NCI-H524 (cell line): ENCODE measurements around the gene LMO1.

Experiments
- DNase-seq, 2 experiments: peaks; one replicate each; lab custom pipeline; 2025; lab: John Stamatoyannopoulos, UW

LMO1 gene

DNA sequence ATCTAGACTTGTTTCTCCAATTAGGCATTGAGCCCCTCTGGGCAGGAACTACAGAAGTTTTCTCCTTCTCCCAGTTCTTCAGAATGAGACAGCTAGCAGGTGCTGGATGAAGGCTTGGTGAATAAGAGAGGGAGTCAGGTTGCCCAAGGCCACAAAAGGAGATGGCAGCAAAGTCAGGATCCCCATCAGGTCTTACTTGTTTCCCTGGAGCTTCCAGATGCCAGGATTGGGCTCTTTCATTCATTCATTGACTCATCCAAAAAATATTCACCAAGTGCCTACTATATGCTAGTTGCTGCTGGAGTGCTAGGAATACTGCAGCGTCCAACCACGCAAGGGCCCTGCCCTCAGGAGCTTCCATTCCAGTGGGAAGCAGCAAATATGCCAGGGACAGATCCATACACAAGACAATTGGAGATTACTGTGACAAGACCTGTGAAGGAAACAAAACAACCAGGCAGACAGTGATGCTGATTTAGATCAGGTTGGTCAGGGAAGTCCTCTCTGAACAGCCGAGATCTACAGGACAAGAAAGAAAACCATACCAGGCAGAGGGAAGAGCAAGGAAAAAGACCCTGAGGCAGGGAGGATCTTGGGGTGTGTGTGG, 24.6 kb upstream of the LMO1 start:
- DNase-seq = no peak

DNA sequence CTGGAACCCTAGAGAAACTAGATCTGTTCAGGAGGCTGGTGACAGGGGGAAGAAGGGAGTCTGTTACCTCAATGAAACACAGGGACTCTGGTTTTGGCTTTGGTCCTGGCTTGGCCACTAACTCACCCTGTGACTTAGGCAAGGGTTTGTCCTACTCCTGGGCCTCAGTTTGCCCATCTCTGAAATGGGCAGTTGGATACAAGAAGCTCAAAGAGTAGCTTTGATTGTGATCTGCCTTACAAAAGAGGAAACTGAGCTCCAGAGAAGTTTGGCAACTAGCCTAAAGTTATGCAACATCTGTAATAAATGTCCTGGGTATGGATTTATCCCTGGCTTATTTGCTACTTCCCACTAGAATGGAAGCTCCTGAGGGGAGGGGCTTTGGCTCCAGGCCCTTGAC, 24.0 kb upstream of the LMO1 start:
- no peak for DNase-seq

DNA sequence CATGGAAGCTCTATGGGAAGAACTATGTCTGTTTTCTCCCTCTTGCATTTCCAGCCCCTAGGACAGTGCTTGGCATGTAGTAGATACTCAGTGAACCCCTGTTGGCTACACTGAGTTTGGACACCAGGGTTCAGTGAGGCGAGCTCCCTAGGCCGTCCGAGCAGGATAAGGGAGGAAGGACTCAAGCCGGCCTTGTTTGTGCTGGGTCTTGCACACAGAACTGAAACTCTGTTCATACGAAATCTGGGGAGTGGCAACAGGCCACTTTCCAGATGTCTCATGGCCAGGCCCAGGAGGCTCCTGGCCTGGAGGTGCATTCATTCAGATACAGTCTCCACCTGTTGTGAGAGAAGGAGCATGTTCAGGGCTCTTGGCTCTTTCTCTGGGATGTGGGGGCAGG, 23.6 kb upstream of the LMO1 start:
- no peak for DNase-seq

DNA sequence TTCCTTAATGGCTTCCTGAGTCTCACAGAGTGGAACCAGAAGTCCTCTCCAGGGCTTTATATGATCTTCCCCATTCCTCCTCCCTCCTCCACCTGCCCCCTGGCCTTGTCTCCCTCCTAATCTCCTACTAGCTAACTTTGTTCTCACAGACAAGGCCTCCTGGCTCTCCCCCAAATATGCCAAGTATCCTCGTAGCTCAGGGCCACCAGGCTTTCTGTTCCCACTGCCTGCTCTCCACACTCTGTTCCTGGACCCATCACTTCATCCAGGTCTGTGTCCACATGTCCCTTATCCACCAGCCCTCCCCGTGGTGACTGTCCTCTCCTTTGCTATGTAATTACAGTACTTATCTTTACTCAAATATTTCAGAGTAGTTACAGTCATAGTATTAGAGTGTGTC, 23.2 kb upstream of the LMO1 start:
- DNase-seq = peak in 1 of 2 experiments; percentile 23

DNA sequence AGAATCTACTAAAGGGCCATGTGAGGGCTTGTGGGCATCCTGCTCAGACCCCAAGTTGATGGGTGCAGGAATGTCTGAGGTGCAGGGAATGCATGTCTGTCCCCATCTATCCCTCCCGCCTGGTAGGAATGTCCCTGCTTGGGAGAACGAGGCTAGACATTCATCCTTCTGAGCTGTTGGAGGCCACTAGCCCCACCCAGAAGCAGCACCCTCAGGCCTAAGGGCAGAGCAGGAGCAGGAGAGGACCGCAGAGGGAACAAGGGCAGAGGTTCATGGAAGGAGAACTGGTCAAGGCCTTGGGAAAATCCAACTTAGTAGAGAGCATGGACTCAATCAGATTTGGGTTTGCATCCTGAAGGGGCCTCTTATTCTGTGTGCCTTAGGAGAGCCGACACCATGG, 22.1 kb upstream of the LMO1 start:
- no peak for DNase-seq

DNA sequence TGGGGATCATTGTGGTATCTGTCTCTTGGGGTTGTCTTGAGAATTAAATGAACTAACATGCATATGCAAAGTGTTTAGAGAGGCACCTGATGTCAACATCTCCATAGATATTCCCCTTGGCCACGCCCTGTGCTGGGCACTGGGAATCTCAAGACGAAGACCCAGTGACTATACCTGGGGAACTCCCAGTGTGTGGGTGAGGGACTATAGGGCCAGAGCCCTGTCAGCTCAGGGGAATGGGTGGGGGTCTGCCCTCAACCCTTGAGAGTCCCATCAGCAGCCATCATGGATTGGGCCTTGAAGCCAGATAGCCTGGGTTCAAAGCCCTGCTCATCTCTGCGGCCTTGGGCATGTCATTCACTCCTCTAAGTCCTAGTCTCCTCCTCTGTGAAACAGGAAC, 21.6 kb upstream of the LMO1 start:
- no peak for DNase-seq

DNA sequence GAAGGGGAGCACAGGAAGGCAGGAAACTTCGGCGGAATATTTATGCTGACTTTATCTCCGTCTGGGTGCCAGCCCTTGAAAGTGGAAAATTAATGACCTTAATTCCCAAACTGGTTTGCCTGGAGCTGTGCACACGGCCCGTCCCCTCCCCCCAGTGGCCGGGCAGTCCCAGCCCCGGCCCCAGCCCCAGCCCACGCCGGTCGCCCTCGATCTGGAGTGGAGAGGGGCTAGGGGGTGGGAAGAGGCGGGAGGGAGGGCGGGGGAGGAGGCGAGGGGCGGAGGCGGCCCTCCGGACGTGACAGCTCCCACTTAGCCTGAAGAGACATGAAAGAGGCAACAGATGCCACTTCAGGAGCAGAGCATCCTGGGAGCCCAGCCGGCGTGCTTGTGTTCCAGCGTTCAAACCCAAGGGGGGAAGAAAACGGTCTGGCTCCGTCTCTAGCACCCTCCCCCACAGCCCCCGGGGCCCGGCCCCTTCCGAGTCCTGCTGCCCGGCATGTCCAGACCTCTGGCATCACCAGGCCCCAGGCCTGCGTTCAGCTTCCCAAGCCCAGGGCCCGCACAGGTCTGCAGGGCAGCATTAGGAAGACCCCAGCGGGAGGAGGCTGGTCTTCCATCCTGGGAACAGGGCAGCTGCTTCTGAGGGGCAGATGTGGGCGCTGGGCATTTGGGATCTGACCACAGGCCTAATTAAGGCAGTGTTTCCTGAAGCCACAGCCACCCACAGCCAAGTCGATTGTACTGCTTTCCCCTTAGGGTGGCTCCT, 20.0 kb upstream of the LMO1 start:
- peak; percentile 97 to 98 for DNase-seq

DNA sequence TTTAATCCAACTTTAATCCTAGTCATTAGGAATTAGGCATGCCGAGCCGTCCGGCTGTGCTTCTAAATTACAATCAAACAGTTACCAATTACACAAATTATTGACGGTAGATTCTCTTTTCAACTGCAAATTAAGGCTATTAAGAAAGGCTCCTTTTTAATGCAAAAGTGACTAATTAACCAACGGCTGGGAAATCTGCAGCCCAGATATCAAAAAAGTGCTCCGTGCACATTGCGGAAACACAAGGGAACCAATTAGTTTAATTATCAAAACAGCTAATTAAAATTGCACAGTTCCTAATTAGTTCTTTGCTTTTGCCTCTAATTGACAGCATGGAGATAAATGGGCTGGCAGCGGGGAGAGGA, 19.4 kb upstream of the LMO1 start:
- DNase-seq = no peak

DNA sequence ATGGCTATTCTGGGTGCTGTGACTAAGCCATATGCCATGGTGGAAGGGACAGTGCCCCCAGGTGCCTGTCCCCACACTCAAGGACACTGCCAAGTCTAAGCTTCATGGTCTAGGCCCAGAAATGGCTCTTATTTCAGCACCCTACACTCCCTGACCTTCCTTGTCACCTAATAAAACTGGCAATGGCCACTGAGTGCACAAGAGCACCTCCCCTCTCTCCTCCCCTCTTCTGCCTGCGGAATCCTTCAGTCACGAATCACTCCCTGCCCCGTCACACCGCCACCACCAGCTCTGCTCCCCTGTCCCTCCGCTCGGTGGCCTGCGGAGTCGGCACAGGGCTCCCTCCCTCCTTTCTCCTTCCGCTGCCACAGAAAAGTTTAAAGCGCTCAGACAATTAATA, 19.0 kb upstream of the LMO1 start:
- peak; percentile 65 to 68 for DNase-seq

DNA sequence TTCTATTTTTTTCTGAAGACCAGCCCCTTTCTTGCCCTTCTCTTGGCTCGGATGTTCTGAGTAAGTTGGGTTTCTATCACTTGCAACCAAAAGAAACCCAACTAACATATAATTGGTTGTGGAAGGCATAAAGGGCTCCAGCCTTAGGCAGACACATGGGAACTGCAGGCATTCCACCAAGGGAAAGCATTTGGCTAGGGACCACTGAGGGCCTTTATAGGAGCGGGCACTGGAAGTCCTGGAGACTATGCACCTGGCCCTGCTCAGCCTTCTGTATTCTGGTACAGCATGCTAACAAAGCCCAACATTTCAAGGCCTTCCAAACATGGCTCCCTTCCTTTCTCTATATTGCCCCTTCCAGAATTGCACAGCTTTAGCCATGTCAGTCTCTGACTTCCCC, 17.6 kb upstream of the LMO1 start:
- no peak for DNase-seq

DNA sequence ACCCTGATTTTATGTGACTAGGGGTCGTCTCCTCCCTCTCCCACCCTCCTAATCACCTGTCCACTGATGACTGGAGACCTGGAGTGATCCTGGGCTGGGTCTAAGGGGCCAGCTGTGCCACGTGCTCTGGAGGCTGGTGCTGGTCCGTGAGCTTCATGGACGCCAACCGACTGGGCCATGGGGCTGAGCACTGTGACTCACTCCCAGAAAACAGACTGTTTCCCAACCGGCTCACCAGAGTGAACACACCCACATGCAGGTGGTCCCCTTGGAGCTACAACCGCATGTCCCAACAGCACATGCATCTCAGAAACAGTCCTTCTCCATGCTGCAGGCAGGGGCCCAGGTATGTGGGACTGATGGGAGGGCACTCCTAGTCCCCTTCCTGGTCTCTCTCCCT, 14.0 kb upstream of the LMO1 start:
- DNase-seq = no peak

DNA sequence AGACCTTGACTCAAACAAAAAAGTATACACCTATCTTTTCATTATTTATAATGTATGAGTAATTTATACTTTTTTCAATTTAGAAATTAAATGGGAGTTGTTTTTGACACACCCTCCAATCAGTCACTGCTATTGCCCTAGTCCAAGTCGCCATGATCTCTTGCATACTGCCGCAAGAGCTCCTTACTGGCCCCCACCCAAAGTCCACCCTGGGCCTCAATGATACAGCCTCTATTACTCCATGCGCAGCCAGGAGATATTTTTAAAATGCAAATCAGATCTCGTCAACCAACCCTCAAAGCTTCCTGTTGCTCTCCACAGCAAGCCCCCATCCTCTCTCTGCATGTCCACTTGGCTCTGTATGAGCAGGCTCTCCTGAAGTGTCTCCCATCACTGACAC, 12.8 kb upstream of the LMO1 start:
- no peak for DNase-seq

DNA sequence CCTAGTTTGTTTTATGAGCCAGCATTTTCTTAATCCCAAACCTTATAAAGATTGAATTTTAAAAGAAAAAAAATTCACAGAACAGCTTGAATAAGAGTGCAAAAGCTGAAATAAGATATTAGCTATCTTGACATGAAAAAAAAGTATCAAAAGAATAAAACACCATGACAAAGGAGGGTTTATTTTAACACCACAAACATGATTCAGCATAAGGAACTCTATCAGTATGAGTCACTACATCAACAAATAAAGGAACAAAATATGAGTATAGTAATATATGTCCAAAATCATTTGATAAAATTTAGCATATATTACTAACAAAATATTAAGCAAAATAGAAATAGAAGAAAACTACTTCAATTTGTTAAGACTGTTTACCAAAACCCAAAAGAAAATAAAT, 9.6 kb upstream of the LMO1 start:
- no peak for DNase-seq

DNA sequence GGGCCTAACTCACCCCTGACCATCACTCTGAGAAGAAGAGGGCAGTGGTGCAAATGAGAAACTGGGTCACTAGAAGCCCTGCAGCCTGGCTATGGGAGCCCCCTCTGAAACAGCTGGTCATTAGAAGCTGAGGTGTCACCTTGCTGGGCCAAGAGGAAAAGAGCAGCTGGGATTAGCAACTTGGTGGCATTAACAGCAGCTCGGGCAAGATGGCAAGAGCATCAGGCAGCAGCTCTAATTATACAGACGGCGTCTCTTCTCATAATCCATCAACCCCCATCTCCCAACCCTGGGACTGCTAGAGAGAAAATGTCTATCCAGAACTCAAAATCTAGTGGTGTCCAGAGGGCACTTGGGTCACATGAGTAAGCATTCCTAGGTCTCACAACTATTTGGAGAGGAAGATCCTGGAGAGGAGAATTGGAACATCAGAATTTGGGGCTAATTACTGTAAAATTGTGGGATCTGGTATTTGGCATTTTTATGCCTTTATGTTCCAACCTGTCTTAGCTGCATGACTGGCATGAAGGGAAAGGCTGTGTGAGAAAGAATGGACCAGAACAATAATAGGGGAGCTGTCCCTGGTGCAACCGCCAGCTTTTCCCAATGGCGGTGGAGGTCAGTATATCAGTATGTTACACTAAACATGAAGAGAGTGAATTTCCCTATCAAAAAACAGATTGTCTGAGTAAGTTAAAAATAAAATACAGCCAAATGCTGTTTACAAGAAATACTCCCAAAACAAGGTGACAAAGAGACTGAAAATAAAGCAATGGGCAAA, 7.6 kb upstream of the LMO1 start:
- DNase-seq = peak; percentile 93 to 96

DNA sequence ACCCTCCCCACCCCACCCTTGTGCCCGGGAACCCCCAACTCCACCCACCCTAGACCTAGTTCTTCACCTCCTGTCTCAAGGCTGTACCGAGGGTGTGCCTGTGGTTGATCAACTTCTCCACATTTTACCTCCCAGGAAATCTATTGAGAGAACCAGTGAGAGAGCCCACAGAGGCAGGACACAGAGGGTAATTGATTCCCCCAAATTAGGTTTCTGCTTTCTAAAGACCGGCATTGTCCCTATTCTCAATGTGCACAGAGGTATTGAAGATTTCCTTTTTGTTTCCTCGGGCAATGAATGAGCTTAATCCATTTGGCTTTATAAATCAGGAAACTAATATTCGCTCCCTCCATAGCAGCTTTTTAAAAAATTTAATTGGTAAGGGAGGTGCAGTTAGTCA, 6.0 kb upstream of the LMO1 start:
- DNase-seq = no peak

DNA sequence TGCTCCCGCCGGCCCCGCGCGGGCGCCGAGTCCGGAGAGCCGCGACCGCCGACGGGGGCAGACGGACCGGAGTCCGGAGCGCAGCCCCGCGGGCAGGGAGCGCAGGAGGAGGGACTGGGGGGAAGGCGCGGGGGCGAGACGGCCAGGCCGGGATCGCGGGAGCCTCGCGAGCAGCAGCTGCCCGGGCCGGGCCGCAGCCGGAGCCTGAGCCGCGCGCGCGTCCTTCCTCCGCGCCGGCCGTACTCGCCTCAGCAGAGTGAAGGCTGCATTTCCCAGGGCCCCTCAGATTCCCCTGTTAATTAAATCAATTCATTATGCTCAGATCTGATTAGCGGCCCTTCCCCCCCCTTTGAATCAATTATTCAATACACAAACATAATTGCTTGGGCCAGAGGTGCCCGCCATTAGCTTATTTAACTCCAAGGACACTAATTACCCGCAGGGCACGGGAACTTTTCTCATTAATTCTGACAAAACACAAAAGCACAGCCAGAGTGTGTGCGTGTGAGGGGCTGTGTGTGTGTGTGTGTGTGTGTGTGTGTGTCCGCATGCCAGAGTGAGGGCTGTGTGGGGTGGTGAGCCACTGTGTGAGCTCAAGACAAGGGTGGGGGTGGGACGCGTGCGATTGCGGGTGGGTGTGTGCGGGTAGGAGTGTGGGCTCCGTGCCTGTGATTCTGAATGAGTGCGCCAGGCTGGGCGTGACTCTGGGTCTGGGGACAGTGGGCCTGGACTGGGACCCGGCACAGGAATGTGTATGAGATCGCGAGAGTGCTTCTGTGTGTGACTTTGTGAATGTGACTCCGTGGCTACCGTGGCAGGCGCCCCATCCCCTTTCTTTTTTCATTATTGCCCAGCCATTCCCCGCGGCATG, 5.1 kb upstream of the LMO1 start:
- peak; percentile 24 to 48 for DNase-seq

DNA sequence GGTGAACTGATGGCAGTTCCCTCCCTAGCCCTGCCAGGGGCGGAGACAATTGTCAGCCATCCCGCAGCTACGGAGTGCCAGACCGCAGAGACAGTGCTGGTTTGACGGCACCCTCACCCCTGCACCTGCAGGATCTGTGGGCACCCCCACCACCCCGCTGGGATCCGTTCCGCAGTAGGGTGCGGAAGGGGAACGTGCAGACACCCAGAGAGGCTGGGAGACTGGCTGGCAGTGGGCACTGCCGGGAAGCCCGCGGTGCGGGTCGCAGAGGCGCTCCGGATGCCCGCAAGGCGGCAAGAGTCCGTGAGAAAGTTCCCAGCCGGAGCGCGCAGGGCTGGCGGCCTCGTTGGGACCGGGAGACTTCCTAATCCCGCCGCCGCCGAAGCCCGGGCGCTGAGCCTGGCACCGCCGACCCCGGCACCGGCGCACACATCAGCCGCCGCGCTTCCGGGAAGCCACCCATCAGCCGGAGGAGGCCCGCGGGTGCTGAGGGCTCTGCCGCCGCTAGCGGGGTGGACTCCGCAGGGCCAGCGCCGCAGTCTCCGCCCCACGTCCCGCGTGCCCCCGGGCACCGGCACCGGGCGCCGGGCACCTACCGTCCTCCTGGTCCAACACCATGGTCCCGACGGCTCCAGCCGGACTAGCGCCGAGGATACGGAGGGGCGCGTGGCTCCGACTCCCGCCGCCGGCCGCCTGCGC, 4.3 kb upstream of the LMO1 start:
- DNase-seq = peak in 1 of 2 experiments; percentile 69

DNA sequence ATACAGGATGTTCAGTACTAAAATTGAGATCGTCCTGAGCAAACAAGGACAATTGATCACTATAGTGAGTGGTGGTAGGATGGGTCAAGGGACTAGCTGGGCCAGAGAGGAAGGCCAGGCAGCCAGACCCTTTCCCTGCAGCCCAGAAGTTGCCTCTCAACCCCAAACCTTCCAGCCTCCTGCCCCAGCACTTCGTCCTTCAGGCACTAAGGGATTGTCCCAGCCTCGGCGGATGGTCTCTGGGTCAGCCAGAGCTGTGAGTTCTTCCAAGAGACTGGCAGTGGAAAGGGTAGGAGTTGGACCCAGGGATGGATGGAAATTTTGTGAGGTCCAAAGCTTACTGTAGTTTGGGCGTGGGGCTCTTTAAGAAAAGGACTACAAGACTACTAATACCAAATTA, 3.6 kb upstream of the LMO1 start:
- no peak for DNase-seq

DNA sequence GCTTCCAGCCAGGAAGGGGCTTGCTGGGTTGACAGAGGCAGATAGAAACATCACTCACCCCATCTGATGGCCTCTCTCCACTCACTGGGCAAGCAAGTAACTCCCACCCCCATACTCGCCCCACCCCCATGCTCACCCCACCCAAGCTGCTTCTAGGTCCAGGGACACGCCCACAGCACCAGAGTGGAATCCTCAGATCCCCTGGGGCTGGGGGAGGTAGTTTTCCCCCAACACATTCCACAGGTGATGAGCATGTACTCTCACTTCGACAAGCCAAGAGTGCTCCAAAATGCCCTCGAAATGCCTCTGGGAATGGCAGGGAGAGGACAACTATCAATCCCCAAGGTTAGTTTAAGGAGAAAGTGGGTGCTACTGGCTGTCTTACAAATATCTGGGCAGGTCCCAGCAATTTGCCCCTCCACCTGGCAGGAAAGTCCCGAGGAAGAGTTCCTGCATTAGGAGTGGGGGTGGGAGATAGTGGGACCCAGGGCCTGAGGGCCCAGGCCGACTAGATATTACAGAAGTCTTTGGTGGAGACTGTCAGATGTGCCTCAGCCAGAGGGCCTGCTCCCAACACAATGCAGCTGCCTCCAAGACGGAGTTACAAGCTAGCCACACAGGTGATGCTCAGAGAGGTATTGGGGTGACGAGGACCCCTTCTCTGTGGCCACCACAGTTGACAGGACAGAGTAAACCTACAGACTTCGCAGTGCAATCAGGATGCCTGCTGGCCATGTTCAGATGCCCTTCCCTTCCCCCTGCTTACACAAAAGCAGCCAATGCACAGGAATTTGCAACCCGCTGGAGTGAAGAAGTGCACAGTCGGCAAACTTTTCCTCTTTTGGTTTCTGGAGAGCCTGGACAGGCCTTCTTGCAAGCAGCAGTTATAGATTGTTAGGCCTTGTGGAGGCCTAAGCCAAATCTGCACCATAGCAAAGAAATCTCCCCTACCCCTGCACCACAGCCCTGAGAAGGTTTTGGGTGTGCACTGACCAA, 2.9 kb upstream of the LMO1 start:
- DNase-seq = no peak

DNA sequence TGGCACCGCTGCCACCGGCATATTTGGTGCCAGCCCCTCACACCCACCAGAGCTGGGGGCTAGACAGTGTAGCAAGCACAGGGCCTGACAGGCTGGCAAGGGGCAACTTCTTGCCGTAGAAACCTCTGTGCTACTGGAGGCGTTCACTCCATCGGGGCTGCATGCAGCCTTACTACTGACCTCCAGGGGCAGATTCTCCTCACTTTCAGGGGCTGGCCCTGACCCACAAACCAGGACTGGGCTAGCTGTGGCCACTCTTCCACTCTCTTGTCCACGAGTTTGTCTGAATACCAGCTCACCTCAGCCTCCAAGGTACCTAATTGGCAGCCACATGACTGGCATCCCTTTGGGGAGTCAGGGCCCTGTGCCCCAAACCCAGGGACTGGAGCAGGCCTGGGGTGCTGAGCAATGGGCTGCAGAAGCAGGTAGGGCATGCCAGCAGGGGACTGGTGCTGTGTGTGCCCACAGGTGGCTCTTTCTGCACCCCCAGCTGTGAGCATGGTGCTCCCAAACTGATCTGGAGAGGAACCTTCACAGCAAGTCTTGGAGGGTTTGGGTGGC, 2.1 kb upstream of the LMO1 start:
- DNase-seq = peak; percentile 16 to 70
